GM12873 (cell line): ENCODE data around the gene GPR180.

ENCODE experiments used
- TF ChIP-seq, protein P1 (sequence below): IDR thresholded peaks from 2 replicates; pipeline ENCODE4 v1.5.1; 2012; ENCODE audit warnings: low read depth, mild to moderate bottlenecking, moderate library complexity, low read length, control low read depth; ENCODE audit not compliant: insufficient read depth; ENCODE audit errors: missing control alignments

Gene GPR180

GRCh38 chr13:94679614-94680013 is 78.0 kb downstream of the GPR180 start:
- TF ChIP-seq, protein P1, sequence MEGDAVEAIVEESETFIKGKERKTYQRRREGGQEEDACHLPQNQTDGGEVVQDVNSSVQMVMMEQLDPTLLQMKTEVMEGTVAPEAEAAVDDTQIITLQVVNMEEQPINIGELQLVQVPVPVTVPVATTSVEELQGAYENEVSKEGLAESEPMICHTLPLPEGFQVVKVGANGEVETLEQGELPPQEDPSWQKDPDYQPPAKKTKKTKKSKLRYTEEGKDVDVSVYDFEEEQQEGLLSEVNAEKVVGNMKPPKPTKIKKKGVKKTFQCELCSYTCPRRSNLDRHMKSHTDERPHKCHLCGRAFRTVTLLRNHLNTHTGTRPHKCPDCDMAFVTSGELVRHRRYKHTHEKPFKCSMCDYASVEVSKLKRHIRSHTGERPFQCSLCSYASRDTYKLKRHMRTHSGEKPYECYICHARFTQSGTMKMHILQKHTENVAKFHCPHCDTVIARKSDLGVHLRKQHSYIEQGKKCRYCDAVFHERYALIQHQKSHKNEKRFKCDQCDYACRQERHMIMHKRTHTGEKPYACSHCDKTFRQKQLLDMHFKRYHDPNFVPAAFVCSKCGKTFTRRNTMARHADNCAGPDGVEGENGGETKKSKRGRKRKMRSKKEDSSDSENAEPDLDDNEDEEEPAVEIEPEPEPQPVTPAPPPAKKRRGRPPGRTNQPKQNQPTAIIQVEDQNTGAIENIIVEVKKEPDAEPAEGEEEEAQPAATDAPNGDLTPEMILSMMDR = no peak

- TF ChIP-seq, protein P1 = no peak
Measured at GRCh38 chr13:94682229-94682628, 80.6 kb downstream of the GPR180 start.

DNA sequence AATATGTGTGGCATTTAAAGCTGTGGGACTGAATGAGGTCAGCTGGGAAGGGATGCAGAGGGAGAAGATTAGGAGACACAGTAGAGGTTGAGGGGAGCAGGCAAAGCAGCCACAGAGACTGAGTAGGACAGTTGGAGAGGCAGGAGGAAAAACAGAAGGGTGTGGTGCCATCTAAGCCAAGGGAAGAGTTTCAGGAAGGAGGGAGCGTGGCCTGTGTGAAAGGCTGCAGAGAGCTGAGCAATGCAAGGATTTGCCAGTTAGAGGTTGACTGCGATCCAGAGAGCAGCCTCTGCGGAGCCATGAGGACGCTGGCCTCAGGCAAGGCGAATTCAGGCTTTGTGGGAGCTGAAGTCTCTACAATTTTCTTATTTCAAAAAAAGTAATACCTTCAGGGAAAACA is 81.8 kb downstream of the GPR180 start:
- TF ChIP-seq, protein P1 = no peak
